Measurements from ENCODE around the gene C22orf15.

C22orf15 gene

DNA sequence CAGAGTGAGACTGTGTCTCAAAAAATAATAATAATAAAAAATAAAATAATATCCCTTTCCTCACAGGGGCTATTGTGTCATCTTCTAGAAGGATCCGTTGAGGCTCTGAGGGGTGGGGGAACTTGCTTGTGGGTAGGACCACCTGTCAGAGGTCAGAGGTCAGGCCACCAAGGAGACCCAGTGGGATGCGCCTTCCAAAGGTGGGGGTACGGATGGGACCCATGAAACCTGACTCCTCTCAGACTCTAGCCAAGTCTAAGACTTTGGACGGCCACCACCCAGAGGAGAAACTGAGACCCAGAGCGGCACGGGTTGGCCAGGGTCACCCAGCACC, 9.5 kb downstream of the C22orf15 start:
- H3K27me3 ChIP-seq (ENCODE audit: insufficient read depth, poor library complexity, severe bottlenecking), result no peaks in the 10 kb centered on the region
- ATAC-seq (ENCODE audit: low read depth) (no peak), DNase-seq (ENCODE audit: low spot score) (no peak)
- H3K36me3 ChIP-seq (ENCODE audit: low read depth), result no peaks in the 10 kb centered on the region
- H3K4me3 ChIP-seq (ENCODE audit: severe bottlenecking), result peak overlapping the region; percentile 37
- no peaks in the 10 kb centered on the region for H3K9me3 ChIP-seq (ENCODE audit: severe bottlenecking)
- no peak overlapping the region for H3K27ac ChIP-seq (ENCODE audit: poor library complexity, severe bottlenecking)
- TF ChIP-seq, protein P1, sequence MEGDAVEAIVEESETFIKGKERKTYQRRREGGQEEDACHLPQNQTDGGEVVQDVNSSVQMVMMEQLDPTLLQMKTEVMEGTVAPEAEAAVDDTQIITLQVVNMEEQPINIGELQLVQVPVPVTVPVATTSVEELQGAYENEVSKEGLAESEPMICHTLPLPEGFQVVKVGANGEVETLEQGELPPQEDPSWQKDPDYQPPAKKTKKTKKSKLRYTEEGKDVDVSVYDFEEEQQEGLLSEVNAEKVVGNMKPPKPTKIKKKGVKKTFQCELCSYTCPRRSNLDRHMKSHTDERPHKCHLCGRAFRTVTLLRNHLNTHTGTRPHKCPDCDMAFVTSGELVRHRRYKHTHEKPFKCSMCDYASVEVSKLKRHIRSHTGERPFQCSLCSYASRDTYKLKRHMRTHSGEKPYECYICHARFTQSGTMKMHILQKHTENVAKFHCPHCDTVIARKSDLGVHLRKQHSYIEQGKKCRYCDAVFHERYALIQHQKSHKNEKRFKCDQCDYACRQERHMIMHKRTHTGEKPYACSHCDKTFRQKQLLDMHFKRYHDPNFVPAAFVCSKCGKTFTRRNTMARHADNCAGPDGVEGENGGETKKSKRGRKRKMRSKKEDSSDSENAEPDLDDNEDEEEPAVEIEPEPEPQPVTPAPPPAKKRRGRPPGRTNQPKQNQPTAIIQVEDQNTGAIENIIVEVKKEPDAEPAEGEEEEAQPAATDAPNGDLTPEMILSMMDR (IDR thresholded peaks at IDR 0.05; ENCODE audit: poor library complexity, severe bottlenecking), result no peak
- H3K4me1 ChIP-seq (ENCODE audit: insufficient read depth, poor library complexity, severe bottlenecking), result no peaks in the 10 kb centered on the region

DNA sequence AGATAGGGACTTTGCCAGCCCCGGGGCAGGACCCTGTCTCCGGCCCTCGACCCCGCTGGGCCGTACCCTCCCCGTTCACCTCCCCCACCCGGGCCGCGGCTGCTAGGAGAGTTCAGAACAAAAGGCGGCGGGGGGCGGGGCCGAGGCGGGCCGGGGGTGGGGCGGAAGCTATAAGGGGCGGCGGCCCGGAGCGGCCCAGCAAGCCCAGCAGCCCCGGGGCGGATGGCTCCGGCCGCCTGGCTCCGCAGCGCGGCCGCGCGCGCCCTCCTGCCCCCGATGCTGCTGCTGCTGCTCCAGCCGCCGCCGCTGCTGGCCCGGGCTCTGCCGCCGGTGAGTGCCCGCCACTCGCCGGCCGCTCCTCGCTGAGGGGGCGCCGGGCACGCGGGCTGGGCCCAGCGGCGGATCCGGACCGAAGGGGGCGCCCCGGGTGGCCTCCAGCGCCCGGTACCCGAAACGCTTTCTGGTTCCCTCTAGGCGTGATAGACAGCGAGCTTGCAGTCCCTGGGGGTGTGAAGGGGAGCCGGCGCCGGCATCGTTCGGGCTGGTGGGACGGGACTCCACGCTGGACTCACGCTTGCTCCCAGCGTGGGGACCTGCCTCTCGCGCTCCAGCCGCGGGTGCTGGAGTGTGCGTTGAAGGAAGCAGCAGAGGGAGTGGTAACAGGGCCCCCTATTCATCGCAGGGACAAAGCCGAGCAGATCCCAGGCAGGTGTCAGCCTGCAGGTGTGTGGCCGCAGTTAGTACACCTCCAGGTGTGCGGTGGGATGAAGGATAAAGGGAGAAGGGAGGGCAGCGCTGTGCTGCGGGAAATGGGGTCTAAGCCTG, 10.1 kb downstream of the C22orf15 start, which contains the start of gene MMP11:
Gene MMP11, plus strand, starts transcription at position 201 of the 825 bp plus-strand sequence. Its CDS starts 22 bp downstream, at position 223.
- Histone ChIP-seq H3K36me3 (ENCODE audit: low read depth) (no peaks in the 10 kb centered on the region), H3K9me3 (ENCODE audit: severe bottlenecking) (no peaks in the 10 kb centered on the region), H3K4me1 (ENCODE audit: insufficient read depth, poor library complexity, severe bottlenecking) (no peaks in the 10 kb centered on the region), H3K4me3 (ENCODE audit: severe bottlenecking) (peak within 1 kb of the TSS; percentile 37), H3K27ac (ENCODE audit: poor library complexity, severe bottlenecking) (no peak within 1 kb of the TSS), H3K27me3 (ENCODE audit: insufficient read depth, poor library complexity, severe bottlenecking) (no peaks in the 10 kb centered on the region)
- ATAC-seq (ENCODE audit: low read depth), result 0 out of 3 replicates have a peak, but pooled peaks have one; percentile 14
- DNase-seq (ENCODE audit: low spot score), result no peak
- TF ChIP-seq, protein P1 (IDR thresholded peaks at IDR 0.05; ENCODE audit: poor library complexity, severe bottlenecking), result peak; percentile 21

DNA sequence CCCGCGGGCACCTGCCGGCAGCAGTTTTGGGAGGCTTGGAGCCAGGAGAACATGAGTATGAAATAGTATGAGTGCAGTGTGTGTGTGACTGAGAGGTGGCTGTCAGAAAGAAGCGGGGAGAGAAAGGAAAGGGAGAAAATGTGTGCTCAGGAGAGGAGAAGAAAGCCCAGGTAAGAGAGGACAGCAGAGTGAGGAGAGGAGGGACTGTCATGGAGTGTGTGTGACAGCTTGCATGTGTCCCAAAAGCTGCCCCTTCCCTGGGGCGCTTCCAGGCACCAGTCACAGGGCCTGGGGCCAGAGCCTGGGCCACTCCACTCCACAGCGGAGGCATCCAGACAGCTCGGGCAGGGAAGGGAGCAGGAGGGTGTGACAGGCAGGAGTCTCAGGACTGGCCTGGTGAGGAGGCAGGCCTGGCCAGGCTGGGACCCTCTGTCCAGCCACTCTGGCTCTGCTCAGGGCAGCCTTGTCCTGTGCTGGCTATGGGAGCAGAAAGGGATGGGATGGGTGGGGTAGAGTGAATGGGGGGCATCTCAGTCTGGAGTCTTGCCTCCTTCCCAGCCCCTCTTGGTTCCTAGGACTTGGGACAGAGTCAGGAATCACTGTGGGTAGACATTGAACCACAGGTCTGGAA, 10.8 kb downstream of the C22orf15 start:
- Histone ChIP-seq H3K9me3 (ENCODE audit: severe bottlenecking) (no peaks in the 10 kb centered on the region), H3K27ac (ENCODE audit: poor library complexity, severe bottlenecking) (no peak overlapping the region), H3K36me3 (ENCODE audit: low read depth) (no peaks in the 10 kb centered on the region), H3K27me3 (ENCODE audit: insufficient read depth, poor library complexity, severe bottlenecking) (no peaks in the 10 kb centered on the region), H3K4me1 (ENCODE audit: insufficient read depth, poor library complexity, severe bottlenecking) (no peaks in the 10 kb centered on the region), H3K4me3 (ENCODE audit: severe bottlenecking) (no peak overlapping the region)
- ATAC-seq (ENCODE audit: low read depth) (0 out of 3 replicates have a peak, but pooled peaks have one; percentile 10), DNase-seq (ENCODE audit: low spot score) (no peak)
- TF ChIP-seq, protein P1 (IDR thresholded peaks at IDR 0.05; ENCODE audit: poor library complexity, severe bottlenecking), result no peak

DNA sequence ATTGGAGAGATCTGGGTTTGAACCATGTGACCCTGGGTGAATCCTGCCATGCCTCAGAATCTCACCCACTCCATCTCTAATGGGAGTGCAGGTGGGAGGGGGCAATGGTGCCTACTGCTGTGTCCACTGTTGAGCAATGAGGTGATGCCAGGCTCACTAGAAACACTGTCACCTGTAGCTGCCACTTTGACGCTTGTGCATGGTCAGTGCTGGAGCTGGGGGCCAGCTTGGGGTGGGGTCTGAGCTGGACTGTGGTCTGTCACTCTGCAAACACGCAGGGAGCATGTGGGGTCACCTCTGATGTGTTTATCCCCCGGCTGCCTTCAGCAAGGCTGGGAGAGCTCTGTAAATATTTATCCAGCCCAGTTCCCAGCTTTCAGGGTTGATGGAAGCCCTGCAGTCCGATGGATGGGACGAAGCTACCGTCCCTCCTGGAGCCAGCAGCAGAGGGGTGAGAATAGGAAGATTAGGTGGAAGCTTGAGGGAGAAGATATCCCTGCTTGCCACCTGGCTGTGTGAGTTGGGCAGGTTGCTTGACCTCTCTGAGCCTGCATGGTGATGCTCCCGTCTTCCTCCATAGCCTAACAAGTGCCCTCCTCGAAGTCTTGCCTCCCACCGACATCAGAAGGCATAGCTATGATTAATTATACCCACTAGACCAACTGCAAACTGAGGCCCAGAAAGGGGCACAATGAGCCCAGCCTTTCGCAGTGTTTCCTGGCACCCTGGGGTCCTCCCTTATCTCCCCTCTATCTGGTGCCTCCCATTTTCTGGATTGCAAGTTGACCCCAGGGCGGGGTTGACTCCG, 11.5 kb downstream of the C22orf15 start:
- ATAC-seq (ENCODE audit: low read depth) (no peak), DNase-seq (ENCODE audit: low spot score) (no peak)
- TF ChIP-seq, protein P1 (IDR thresholded peaks at IDR 0.05; ENCODE audit: poor library complexity, severe bottlenecking), result no peak
- no peaks in the 10 kb centered on the region for H3K4me1 ChIP-seq (ENCODE audit: insufficient read depth, poor library complexity, severe bottlenecking)
- H3K36me3 ChIP-seq (ENCODE audit: low read depth), result no peaks in the 10 kb centered on the region
- H3K27ac ChIP-seq (ENCODE audit: poor library complexity, severe bottlenecking), result no peak overlapping the region
- H3K9me3 ChIP-seq (ENCODE audit: severe bottlenecking), result no peaks in the 10 kb centered on the region
- H3K27me3 ChIP-seq (ENCODE audit: insufficient read depth, poor library complexity, severe bottlenecking), result no peaks in the 10 kb centered on the region
- no peak overlapping the region for H3K4me3 ChIP-seq (ENCODE audit: severe bottlenecking)
